K562 (cell line): Measurements from ENCODE around the gene PDHX. TPM values are rescaled to one million over a fixed set of nuclear protein-coding genes. Genes with fewer than 3 reads are reported as not detected.

Experiments used
- ATAC-seq: fragments of 200-7000 bp; cut with Tn5 transposase; 3 replicates; pipeline ENCODE4 v1.9.1; 2020; ENCODE audit warnings: moderate library complexity
- BruUV-seq: library from RNA; stranded (reverse); fragments of 400-500 nt; replicated peaks from 2 replicates; lab custom pipeline; 2021; lab: Mats Ljungman, UMichigan
- CTCF ChIA-PET: fragments of 300-600 bp; formaldehyde crosslinking; extraction: SDS; loops from one replicate; lab custom pipeline; 2021; ENCODE audit warnings: low intra/inter-chr PET ratio; lab: Yijun Ruan, JAX
- POLR2A ChIA-PET: fragments of 300-600, 350-650 bp; sonication (Branson Sonifier 250); formaldehyde crosslinking; extraction: SDS; loops from one replicate; lab custom pipeline; 2021; ENCODE audit warnings: antibody characterized with exemption, inconsistent platforms; lab: Yijun Ruan, JAX
- DNase-seq, 4 experiments: peaks; one replicate each; pipeline versions ENCODE4 v3.0.0 to v3.0.0-alpha.2; 2011 to 2018; ENCODE audit warnings: low spot score in 3 of 4, mixed read lengths in 3 of 4; ENCODE audit errors: extremely low read depth in 1 of 4
- FAIRE-seq: peaks from 2 replicates; lab custom pipeline; 2011; peaks lifted over from hg19 to GRCh38; lab: Jason Lieb, UNC
- H2AFZ ChIP-seq: 2 replicates; pipeline ENCODE4 v1.6.0; 2011; ENCODE audit warnings: low read depth, low read length, control low read depth, inconsistent platforms
- H3K27ac ChIP-seq: fragments of 200-600 bp; 3 replicates; pipeline ENCODE4 v1.8.0; 2011; ENCODE audit warnings: low read depth, mild to moderate bottlenecking, control low read depth, inconsistent platforms, low read length, moderate library complexity, mixed read lengths; ENCODE audit errors: extremely low read depth
- H3K27me3 ChIP-seq, 2 experiments: fragments of 300-600 bp in 1 of 2; 2 replicates in 1 of 2; 3 replicates in 1 of 2; pipeline versions ENCODE4 v1.6.0 to v1.8.0; 2011; ENCODE audit warnings: inconsistent platforms in 2 of 2, low read length in 2 of 2, mild to moderate bottlenecking in 1 of 2, mixed read lengths in 1 of 2, moderate library complexity in 1 of 2; ENCODE audit not compliant: control insufficient read depth in 2 of 2, insufficient read depth in 2 of 2
- H3K36me3 ChIP-seq: fragments of 300-600 bp; 3 replicates; pipeline ENCODE4 v1.8.0; 2011; ENCODE audit warnings: mild to moderate bottlenecking, low read length, inconsistent platforms; ENCODE audit not compliant: control insufficient read depth, insufficient read depth
- H3K4me1 ChIP-seq, 2 experiments: fragments of 200-600 bp in 1 of 2; replicated peaks in 1 of 2; 2 replicates in 1 of 2; 3 replicates in 1 of 2; pipeline versions ENCODE4 v1.5.1 to v1.8.0; 2011; ENCODE audit warnings: inconsistent platforms in 2 of 2, low read length in 2 of 2, mild to moderate bottlenecking in 1 of 2, mixed read lengths in 1 of 2, moderate library complexity in 1 of 2; ENCODE audit not compliant: control insufficient read depth in 2 of 2, insufficient read depth in 2 of 2
- H3K4me2 ChIP-seq: 2 replicates; pipeline ENCODE4 v1.6.1; 2011; ENCODE audit warnings: low read length, control low read depth, inconsistent platforms, mixed read lengths; ENCODE audit not compliant: insufficient read depth
- H3K4me3 ChIP-seq: fragments of 200-600 bp; sonication (generic), shearing (Covaris generic); 2 replicates; pipeline ENCODE4 v1.5.1; 2016; ENCODE audit warnings: control low read depth, inconsistent platforms
- H3K79me2 ChIP-seq: fragments of 200-600 bp; 3 replicates; pipeline ENCODE4 v1.8.0; 2011; ENCODE audit warnings: low read length, inconsistent platforms; ENCODE audit not compliant: control insufficient read depth, insufficient read depth
- H3K9ac ChIP-seq, 2 experiments: 2 replicates each; pipeline versions ENCODE4 v1.6.0 to v1.6.1; 2011; ENCODE audit warnings: low read depth in 2 of 2, low read length in 2 of 2, control low read depth in 1 of 2, inconsistent platforms in 1 of 2, mild to moderate bottlenecking in 1 of 2, mixed read lengths in 1 of 2; ENCODE audit not compliant: insufficient read depth in 1 of 2
- H3K9me1 ChIP-seq: one replicate; pipeline ENCODE4 v1.6.0; 2011; ENCODE audit warnings: inconsistent platforms, mild to moderate bottlenecking, low read length, moderate library complexity; ENCODE audit not compliant: control insufficient read depth, insufficient read depth
- H3K9me3 ChIP-seq: replicated peaks from 2 replicates; pipeline ENCODE4 v1.5.1; 2011; ENCODE audit warnings: low read depth, low read length, inconsistent platforms; ENCODE audit not compliant: control insufficient read depth, insufficient read depth
- H4K20me1 ChIP-seq: replicated peaks from 2 replicates; pipeline ENCODE4 v1.6.1; 2011; ENCODE audit warnings: low read length, inconsistent platforms, mixed read lengths; ENCODE audit not compliant: control insufficient read depth, insufficient read depth
- CEBPB ChIP-seq: fragments of 450-650 bp; IDR thresholded peaks from 2 replicates; pipeline ENCODE4 v1.6.1; 2016; ENCODE audit warnings: missing genetic modification characterization, missing compliant biosample characterization
- CEBPG ChIP-seq, 3 experiments: fragments of 200-800 bp in 1 of 3; sonication (Bioruptor generic) in 1 of 3; sonication (generic) in 1 of 3; formaldehyde crosslinking in 1 of 3; IDR thresholded peaks in 2 of 3; conservative IDR thresholded peaks in 1 of 3; 2 replicates each; pipeline versions ENCODE4 v1.6.1 to v1.8.0; 2016 to 2022; ENCODE audit warnings: missing compliant biosample characterization in 2 of 3, missing genetic modification characterization in 2 of 3, mild to moderate bottlenecking in 1 of 3, missing genetic modification reagents in 1 of 3
- RBM14 ChIP-seq: fragments of 200-400 bp; formaldehyde crosslinking; IDR thresholded peaks from 2 replicates; pipeline ENCODE4 v1.6.1; 2018; ENCODE audit warnings: low read depth, mild to moderate bottlenecking, low read length, moderate library complexity, borderline replicate concordance; ENCODE audit not compliant: insufficient read depth
- SP1 ChIP-seq: sonication (generic); formaldehyde crosslinking; IDR thresholded peaks from 2 replicates; pipeline ENCODE4 v1.8.1; 2022; ENCODE audit warnings: mild to moderate bottlenecking, missing genetic modification reagents
- ZNF41 ChIP-seq: fragments of 250-450 bp; sonication (Bioruptor Pico); conservative IDR thresholded peaks from 2 replicates; pipeline ENCODE4 v1.4.0; 2020; ENCODE audit warnings: mild to moderate bottlenecking
- WGBS: fragments of 100-300 bp; shearing (Covaris generic); methylation state at CpG from one replicate; pipeline ENCODE4 v1.1.6; 2016; ENCODE audit warnings: low coverage, mixed read lengths; ENCODE audit not compliant: insufficient coverage; ENCODE audit errors: missing lambda C conversion rate; 5-methylcytosine and 5-hydroxymethylcytosine counted together
- in situ Hi-C: fragments of 300-500 bp; cut with MboI; formaldehyde crosslinking; loops from 4 replicates; pipeline ENCODE4 v1.15.0; 2018; ENCODE audit warnings: inconsistent platforms, mixed read lengths
- intact Hi-C: fragments of 100-400 bp; cut with micrococcal nuclease; formaldehyde crosslinking; loops from 2 replicates; pipeline ENCODE4 v1.14.2; 2022
- polyA plus RNA-seq, 8 experiments: library from polyadenylated mRNA; depleted of rRNA in 4 of 8; stranded (reverse) in 5 of 8; unstranded in 3 of 8; fragments of >200 nt; fragmentation: Nextera tagmentation in 2 of 8; fragmentation: Illumina TruSeq in 1 of 8; extraction: Ambion mirVana in 2 of 8; extraction: Trizol in 1 of 8; gene quantifications; 2 replicates each; pipeline versions ENCODE4 v1.2.1 to v1.2.3, GENCODE V29; 2011 to 2014; ENCODE audit warnings: inconsistent platforms in 1 of 8, missing spikeins in 1 of 8
- total RNA-seq, 7 experiments: library from RNA; depleted of rRNA in 6 of 7; stranded (reverse); fragments of >200 nt in 6 of 7; fragmentation: Illumina TruSeq in 2 of 7; extraction: Trizol in 2 of 7; gene quantifications; 2 replicates each; pipeline versions ENCODE4 v1.2.1 to v1.2.3, GENCODE V29; 2011 to 2021; ENCODE audit warnings: low replicate concordance in 1 of 7
- TF ChIP-seq, protein P1 (sequence below), 2 experiments: fragments of 450-650 bp in 1 of 2; sonication (generic) in 1 of 2; formaldehyde crosslinking in 1 of 2; IDR thresholded peaks in 1 of 2; conservative IDR thresholded peaks in 1 of 2; 2 replicates each; pipeline versions ENCODE4 v1.6.1 to v1.8.1; 2016 to 2023; ENCODE audit warnings: mild to moderate bottlenecking in 2 of 2, moderate library complexity in 2 of 2, inconsistent platforms in 1 of 2, missing genetic modification reagents in 1 of 2

PDHX gene
- total and polyA plus RNA-seq, 9 of the 15 experiments (the other 6 are each of a cell fraction or from before 2014, with no cell fraction given): 20.8 to 43.5 (median 31.2) TPM

DNA sequence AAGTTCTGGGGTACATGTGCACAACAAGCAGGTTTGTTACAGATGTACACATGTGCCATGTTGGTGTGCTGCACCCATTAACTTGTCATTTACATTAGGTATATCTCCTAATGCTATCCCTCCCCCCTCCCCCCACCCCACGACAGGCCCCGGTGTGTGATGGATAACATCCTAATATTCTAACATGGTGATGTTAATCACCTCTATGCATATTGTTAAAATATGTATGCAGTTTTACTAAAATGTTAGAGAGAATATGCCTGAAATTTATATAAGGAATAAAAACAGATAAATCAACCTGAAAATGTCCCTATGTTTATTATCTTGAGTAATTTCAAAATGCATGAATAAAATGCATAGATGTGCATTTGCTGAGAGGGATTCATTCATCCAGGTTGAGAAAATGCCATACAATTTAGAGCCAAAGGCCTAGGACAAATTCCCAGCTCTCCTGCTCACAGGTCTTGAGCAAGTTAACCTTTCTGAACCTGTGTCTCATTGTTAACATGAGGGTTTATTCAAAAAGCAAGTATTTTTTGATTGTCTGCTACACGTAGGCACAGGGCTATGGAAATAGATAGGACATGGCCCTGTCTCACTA is 38.9 kb upstream of the PDHX start (continued):
- no peak for TF ChIP-seq ZNF41 (CRISPR knock-in tag)
- no peak for TF ChIP-seq SP1 (CRISPR knock-in tag)
- TF ChIP-seq, all 486 proteins: peak for 0

DNA sequence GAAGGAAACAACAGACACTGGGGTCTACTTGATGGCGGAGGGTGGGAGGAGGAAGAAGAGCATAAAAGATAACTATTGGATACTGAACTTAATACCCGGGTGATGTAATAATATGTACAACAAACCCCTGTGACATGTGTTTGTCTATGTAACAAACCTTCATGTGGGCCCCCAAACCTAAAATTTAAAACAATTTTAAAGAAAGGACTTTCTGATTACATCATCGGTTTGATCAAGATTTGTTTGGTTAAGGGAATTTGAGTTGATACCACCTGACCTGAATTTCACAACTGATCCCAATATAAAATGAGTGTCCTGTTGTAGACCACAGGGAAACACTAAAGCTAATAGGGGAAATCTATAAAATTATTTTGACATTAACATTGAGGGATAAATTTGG is 34.5 kb upstream of the PDHX start:
- Histone ChIP-seq H3K4me1 (no peaks in the 10 kb centered on the region), H3K27ac (no peak overlapping the region), H4K20me1 (no peaks in the 10 kb centered on the region), H3K79me2 (no peaks in the 10 kb centered on the region), H3K4me2 (no peak overlapping the region), H2AFZ (no peak overlapping the region), H3K27me3 (no peaks in the 10 kb centered on the region), H3K4me3 (no peak overlapping the region), H3K9me3 (no peaks in the 10 kb centered on the region), H3K9me1 (no peaks in the 10 kb centered on the region), H3K9ac (no peak overlapping the region), H3K36me3 (peaks cover 27% of the 10 kb centered on the region; the same call in 1 of the 3 replicates)
- 97% methylated on average over 3 of the region's 3 CpGs for WGBS
- ChIA-PET POLR2A (no interaction called here), CTCF (no interaction called here)
- in situ Hi-C loops (no loop called here), intact Hi-C loops (no loop called here)
- TF ChIP-seq, protein P1, sequence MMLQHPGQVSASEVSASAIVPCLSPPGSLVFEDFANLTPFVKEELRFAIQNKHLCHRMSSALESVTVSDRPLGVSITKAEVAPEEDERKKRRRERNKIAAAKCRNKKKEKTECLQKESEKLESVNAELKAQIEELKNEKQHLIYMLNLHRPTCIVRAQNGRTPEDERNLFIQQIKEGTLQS (IDR thresholded peaks at IDR 0.05): peak; percentile 66
- TF ChIP-seq, protein P1 (CRISPR knock-in tag; conservative IDR thresholded peaks at IDR 0.05): no peak
- TF ChIP-seq RBM14 (no peak), CEBPG (CRISPR knock-in tag; IDR thresholded peaks at IDR 0.05) (no peak), CEBPG (tag; conservative IDR thresholded peaks at IDR 0.05 in 1 of 2, IDR thresholded peaks at IDR 0.05 in 1 of 2) (peak; percentile 52; a peak in 3 of 4 replicates), CEBPB (0 out of 2 replicates have a peak, but pooled peaks have one; percentile 19)
- DNase-seq (no peak), ATAC-seq (no peak), FAIRE-seq (no peak)
- no TSS peak for BruUV-seq
